Activated naive CD4-positive, alpha-beta T cell treated with anti-CD3 and anti-CD28 coated beads, Interleukin-2, amount 10 ng/mL, durations not matched to agents 7 days and 5 days (primary cell): ENCODE results near the gene METTL24.

Source experiments
- CTCF ChIA-PET: fragments of 350-600 bp; sonication (Branson Sonifier 250); formaldehyde crosslinking; loops from one replicate; lab custom pipeline; 2021; ENCODE audit warnings: antibody characterized with exemption; lab: Charles Lee
- DNase-seq: peaks from one replicate; pipeline ENCODE4 v3.0.0-alpha.2; 2020
- H3K27ac Mint-ChIP-seq: one replicate; pipeline ENCODE4 v1.8.0; 2021; ENCODE audit warnings: mild to moderate bottlenecking, moderate library complexity, mixed read lengths
- H3K27me3 Mint-ChIP-seq: one replicate; pipeline ENCODE4 v1.8.0; 2021; ENCODE audit warnings: mild to moderate bottlenecking, mixed read lengths
- H3K36me3 Mint-ChIP-seq: one replicate; pipeline ENCODE4 v1.8.0; 2021; ENCODE audit warnings: mixed read lengths
- H3K4me1 Mint-ChIP-seq: one replicate; pipeline ENCODE4 v1.8.0; 2021; ENCODE audit warnings: mixed read lengths
- H3K4me3 Mint-ChIP-seq: one replicate; pipeline ENCODE4 v1.8.0; 2021; ENCODE audit warnings: mild to moderate bottlenecking, moderate library complexity, mixed read lengths
- H3K9me3 Mint-ChIP-seq: one replicate; pipeline ENCODE4 v1.8.0; 2021; ENCODE audit warnings: mixed read lengths

Gene METTL24

DNA sequence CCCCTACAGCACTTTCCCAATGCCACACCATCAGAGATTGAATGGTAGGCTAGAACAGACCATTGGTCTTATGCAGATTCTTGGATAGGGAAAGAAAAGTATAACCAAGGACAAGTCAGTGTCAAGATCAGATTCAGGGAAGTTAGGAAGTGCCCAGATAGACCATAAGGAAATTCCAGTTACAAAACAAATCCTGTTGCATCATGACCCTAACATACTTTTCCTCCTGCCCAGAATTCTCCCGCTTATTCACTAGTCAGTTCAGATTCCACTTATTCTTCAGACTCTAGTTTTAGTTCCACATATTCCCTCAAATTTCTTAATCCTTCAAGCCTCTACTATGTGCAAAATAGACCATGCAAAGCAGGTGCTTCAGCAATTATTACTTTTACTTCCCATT lies 20.7 kb downstream of the METTL24 start:
- Mint-ChIP-seq H3K27me3 (peaks cover 18% of the 10 kb centered on the region), H3K9me3 (no peaks in the 10 kb centered on the region), H3K4me3 (no peak overlapping the region), H3K4me1 (no peaks in the 10 kb centered on the region), H3K27ac (no peak overlapping the region), H3K36me3 (no peaks in the 10 kb centered on the region)
- CTCF ChIA-PET, result no interaction called here
- DNase-seq, result no peak

DNA sequence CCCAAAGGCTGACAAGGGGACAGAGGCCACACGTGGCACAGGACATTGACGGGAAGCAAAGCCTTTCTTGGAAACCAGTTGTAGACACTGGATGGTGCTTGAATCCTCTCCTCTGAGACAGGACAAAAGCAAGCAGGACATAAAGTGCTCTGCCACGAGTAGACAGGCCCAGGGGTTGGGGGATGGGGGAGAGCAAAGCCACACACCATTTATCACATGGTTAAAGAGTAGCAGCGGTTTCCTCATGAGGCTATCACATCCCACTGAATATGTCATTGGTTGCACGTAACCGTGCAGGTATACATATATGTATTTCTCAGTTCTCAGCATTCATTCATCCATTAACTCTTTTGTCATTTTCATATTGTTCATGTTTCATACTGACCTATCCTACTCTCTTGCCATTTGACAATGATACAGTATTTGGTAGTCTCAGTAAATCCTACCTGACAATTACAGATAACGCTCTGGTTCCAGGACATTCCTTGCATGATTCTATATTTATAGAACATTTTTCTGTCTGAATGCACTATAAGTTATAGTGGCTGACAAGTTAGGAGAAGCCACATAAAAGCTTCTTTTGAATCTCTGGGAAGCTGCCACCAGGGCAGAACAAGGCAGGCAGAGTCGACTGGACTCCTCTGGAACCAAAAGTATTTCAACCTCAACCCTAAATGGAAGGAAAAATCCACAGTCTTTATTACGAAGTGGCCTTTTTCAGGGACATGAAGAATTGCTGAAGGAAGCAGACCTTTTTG lies 23.5 kb downstream of the METTL24 start:
- no peak for DNase-seq
- Mint-ChIP-seq H3K4me1 (no peaks in the 10 kb centered on the region), H3K9me3 (no peaks in the 10 kb centered on the region), H3K36me3 (no peaks in the 10 kb centered on the region), H3K27ac (no peak overlapping the region), H3K4me3 (no peak overlapping the region), H3K27me3 (peaks cover 9% of the 10 kb centered on the region)
- CTCF ChIA-PET, result interaction anchor here (0.5 kb wide), 1 partner anchor 37 kb away, joined by 3 read pairs; no protein-coding TSS in a partner anchor

DNA sequence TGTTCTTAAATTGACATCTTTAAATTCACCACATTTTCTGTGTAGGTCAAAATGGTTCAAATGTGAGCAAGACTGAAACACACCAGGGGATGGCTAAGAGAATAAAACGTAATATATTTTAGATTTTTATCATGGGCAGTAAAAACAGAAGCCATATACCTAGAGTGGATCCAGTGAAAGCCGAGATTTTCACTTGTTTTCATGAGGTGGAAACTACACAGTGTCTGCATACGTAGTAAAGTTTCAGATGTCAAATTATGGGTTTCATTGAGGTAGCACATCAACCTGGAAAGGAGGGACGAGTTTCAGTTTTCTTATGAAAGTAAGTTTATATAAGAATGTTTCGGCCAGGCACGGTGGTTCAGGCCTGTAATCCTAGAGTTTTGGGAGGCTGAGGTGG lies 25.9 kb downstream of the METTL24 start:
- Mint-ChIP-seq H3K9me3 (no peaks in the 10 kb centered on the region), H3K4me1 (no peaks in the 10 kb centered on the region), H3K36me3 (no peaks in the 10 kb centered on the region), H3K4me3 (no peak overlapping the region), H3K27ac (no peak overlapping the region), H3K27me3 (peaks cover 9% of the 10 kb centered on the region)
- DNase-seq, result no peak
- CTCF ChIA-PET, result no interaction called here

DNA sequence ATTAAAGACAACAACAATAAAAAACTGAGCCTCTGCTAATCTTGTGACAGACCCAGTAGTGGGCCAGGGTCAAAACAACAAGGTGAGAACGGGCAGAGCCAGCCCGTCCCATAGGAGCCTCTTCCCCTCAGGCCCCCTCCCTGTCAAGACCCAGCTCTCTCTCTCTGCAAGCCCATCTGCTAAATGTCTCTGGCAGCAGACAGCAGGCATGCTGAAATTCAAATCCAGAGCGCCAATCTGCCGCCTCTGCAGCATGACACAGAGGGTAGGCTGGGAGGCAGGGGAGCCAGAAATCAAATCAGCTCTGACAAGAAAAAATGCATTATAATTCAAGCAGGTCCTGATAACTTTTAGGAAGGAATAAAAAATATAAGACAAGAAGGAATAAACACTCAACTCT lies 26.3 kb downstream of the METTL24 start:
- Mint-ChIP-seq H3K36me3 (no peaks in the 10 kb centered on the region), H3K27me3 (peaks cover 9% of the 10 kb centered on the region), H3K27ac (no peak overlapping the region), H3K4me3 (no peak overlapping the region), H3K9me3 (no peaks in the 10 kb centered on the region), H3K4me1 (no peaks in the 10 kb centered on the region)
- DNase-seq, result no peak
- CTCF ChIA-PET, result no interaction called here

DNA sequence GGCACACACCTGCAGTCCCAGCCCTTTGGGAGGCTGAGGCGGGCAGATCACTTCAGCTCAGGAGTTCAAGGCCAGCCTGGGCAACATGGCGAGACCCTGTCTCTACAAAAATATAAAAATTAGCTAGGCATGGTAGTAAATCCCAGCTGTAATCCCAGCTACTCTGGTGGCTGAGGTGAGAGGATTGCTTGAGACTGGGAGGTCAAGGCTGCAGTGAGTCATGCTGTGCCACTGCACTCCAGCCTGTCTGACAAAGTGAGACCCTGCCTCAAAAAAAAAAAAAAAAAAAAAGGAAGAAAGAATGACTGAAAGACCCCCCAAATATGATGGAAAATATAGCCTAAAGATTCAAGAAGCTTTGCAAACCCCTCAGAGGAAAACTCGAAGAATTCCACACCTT lies 26.8 kb downstream of the METTL24 start:
- no peak for DNase-seq
- Mint-ChIP-seq H3K9me3 (no peaks in the 10 kb centered on the region), H3K4me1 (no peaks in the 10 kb centered on the region), H3K27me3 (peaks cover 9% of the 10 kb centered on the region), H3K36me3 (no peaks in the 10 kb centered on the region), H3K27ac (no peak overlapping the region), H3K4me3 (no peak overlapping the region)
- CTCF ChIA-PET, result no interaction called here

DNA sequence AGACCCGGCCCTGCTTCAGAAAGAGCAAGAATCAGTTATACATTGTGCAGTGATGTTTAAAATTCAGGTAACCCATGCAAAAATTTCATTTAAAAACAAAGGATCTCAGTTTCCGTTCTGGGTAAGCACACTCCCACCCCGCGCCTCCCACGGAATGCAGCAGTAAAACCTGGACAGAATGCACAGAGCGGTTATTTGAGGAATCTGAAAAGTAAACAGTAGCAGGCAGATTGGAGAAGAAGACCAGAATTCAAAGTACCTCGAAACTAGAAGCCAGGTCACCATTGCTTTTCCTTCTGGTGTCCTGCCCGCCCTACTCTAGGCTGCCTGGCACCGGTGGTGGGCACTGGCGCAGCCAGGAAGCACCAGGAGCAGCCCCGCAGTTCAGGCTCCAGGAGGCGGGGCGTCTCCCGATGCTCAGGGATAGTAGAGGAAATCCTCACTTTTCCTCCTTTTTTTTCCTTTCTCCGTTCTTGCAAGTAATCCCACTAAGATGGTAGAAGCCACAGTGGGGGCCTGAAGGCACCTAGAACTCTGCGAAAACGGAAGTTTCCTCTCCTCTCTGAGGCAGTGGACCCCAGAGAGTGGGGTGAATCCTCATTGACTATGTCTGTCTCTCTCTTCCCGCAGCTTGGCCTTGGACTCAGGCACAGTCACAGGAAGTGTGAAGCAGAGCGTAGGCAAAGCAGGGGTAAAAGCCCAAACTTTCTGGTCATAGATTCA lies 28.3 kb downstream of the METTL24 start:
- Mint-ChIP-seq H3K4me3 (no peak overlapping the region), H3K4me1 (no peaks in the 10 kb centered on the region), H3K36me3 (no peaks in the 10 kb centered on the region), H3K9me3 (no peaks in the 10 kb centered on the region), H3K27ac (no peak overlapping the region), H3K27me3 (peaks cover 9% of the 10 kb centered on the region)
- DNase-seq, result no peak
- CTCF ChIA-PET, result no interaction called here

DNA sequence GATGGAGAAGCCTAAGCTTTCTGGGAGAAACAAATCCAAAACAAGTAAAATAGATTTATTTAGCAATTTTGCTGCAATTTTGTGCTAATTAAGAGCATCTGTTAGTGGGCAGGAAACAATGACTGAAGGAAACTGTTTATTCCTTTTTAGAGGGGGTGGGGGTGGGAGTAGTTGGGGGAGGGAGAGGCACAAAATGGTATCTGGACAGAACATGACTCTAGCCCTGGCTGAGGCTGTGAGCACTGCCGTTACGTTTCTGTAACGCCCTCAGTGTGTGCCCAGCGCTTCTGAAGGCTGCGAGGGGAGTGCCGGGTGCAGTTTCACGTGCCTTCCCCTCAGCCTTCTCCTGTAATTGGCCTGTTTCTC lies 28.8 kb downstream of the METTL24 start:
- CTCF ChIA-PET, result no interaction called here
- Mint-ChIP-seq H3K4me3 (no peak overlapping the region), H3K27ac (no peak overlapping the region), H3K27me3 (peaks cover 9% of the 10 kb centered on the region), H3K36me3 (no peaks in the 10 kb centered on the region), H3K4me1 (no peaks in the 10 kb centered on the region), H3K9me3 (no peaks in the 10 kb centered on the region)
- no peak for DNase-seq

DNA sequence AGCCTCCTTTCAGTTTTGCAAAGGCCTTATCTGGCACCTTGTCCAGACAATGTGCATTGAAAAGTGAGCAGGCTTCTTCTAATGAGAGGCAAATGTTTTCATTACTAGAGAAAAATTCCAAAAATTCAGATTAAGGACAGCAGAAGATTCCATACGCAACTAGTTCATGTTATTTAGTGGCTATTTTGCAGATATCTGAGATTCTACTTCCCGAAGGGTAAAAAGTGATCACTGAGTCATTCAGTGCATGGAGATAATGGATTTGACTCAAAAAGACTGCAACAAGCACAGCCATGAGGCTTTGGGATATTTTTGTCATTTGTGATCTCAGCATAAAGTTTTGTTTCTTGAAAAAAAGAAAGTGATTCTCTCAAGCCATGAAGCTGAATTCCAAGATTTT lies 29.9 kb downstream of the METTL24 start:
- Mint-ChIP-seq H3K4me1 (no peaks in the 10 kb centered on the region), H3K4me3 (no peak overlapping the region), H3K9me3 (no peaks in the 10 kb centered on the region), H3K27me3 (peaks cover 3% of the 10 kb centered on the region), H3K36me3 (no peaks in the 10 kb centered on the region), H3K27ac (no peak overlapping the region)
- no peak for DNase-seq
- CTCF ChIA-PET, result no interaction called here

DNA sequence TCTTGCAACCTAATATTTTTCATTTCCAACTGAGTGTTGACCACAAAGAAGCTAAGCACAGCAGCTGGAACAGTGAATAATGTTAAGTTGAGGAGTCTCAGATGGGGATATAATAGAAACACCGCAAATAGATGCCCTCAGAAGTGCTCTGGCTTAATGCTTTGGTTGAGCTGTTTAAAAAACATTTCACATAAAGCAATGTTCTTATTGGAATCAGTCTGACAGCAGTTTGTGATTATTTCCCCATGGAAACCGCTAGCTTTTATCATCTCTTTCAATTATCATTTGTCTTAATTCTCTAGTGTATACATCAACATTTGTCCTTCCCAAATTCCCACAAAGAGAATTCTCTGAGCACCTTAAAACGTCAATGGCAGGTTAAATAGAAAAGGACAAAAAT lies 30.8 kb downstream of the METTL24 start:
- Mint-ChIP-seq H3K4me3 (no peak overlapping the region), H3K9me3 (no peaks in the 10 kb centered on the region), H3K27ac (no peak overlapping the region), H3K4me1 (no peaks in the 10 kb centered on the region), H3K36me3 (no peaks in the 10 kb centered on the region), H3K27me3 (peaks cover 9% of the 10 kb centered on the region)
- no peak for DNase-seq
- CTCF ChIA-PET, result no interaction called here

DNA sequence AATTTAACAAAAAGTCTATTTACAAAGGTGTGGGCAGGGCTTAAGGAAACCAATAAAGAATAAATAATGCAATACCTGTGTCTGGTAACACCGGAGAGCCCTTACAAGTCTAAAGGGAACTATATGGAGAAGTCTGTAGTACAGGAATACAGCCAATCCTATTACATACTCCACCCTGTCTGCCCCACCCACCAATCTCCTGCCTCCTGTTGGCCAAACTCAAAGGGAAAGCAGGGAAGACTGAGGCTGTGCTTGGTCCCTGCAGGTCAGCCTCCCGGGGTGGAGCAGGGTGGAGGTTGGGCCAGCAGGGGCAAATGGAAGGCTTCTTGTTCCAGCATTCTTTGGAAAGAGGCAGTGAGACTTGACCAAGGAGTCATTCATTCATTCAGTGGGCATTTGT lies 31.5 kb downstream of the METTL24 start:
- no peak for DNase-seq
- Mint-ChIP-seq H3K36me3 (no peaks in the 10 kb centered on the region), H3K4me1 (no peaks in the 10 kb centered on the region), H3K4me3 (no peak overlapping the region), H3K9me3 (no peaks in the 10 kb centered on the region), H3K27ac (no peak overlapping the region), H3K27me3 (peaks cover 16% of the 10 kb centered on the region)
- CTCF ChIA-PET, result no interaction called here

DNA sequence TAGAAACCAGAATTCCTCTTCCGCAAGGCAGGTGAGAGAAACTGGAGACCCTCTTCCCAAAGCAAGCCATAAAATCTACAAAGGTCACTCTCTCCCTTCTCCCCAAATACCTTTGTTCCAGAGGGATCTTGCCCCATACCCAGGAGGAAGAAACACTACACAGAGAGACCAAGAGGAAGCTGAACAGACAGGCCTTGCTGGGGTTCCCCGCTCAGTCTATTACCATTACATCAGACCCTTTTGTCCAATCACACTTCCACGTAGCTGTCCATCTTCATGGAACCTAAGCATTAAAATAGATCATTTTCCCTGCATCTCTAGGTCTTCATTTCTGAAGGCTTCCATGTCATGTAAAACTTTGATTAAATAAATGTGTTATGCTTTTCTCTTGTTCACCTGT lies 32.1 kb downstream of the METTL24 start:
- Mint-ChIP-seq H3K9me3 (no peaks in the 10 kb centered on the region), H3K4me3 (no peak overlapping the region), H3K27me3 (peaks cover 16% of the 10 kb centered on the region), H3K4me1 (no peaks in the 10 kb centered on the region), H3K27ac (no peak overlapping the region), H3K36me3 (no peaks in the 10 kb centered on the region)
- CTCF ChIA-PET, result no interaction called here
- no peak for DNase-seq

DNA sequence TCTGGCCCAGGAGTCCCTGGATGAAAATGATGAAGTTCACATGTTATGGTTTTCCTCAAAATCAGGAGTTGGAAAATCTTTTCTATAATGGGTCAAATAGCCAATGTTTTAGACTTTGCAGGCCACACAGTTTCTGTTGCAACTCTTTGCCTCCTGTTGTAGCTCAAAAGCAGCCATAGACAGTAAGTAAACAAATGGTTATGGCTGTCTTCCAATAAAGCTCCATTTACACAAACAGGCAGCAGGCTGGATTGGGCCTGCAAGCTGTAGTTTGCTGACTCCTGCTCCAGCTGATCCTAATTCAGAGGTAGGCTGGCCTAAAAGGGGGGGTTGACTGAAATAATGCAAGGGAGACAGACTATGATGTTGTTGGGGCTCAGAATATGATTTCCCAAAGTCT lies 33.0 kb downstream of the METTL24 start:
- Mint-ChIP-seq H3K27me3 (peaks cover 14% of the 10 kb centered on the region), H3K4me3 (no peak overlapping the region), H3K4me1 (no peaks in the 10 kb centered on the region), H3K27ac (no peak overlapping the region), H3K36me3 (no peaks in the 10 kb centered on the region), H3K9me3 (no peaks in the 10 kb centered on the region)
- CTCF ChIA-PET, result no interaction called here
- DNase-seq, result no peak

DNA sequence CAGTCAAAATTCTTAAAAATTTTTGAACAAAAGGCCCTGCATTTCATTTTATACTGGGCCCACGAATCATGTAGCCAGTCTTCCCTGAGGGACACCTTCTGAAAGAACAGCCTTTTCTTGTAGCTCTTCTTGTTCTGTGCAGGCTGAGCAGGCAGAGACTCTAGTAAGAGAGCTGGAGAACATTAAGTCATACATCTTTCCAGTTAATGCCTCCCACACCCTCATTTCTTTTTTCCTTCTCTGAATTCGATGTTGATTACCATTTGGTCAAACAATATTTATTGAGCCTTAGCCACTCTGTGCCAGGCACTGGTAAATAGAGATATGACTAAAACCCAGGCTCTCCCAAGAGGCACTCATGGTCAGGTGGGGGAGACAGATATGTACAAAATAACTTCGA lies 33.6 kb downstream of the METTL24 start:
- CTCF ChIA-PET, result no interaction called here
- no peak overlapping the region for H3K4me3 Mint-ChIP-seq

DNA sequence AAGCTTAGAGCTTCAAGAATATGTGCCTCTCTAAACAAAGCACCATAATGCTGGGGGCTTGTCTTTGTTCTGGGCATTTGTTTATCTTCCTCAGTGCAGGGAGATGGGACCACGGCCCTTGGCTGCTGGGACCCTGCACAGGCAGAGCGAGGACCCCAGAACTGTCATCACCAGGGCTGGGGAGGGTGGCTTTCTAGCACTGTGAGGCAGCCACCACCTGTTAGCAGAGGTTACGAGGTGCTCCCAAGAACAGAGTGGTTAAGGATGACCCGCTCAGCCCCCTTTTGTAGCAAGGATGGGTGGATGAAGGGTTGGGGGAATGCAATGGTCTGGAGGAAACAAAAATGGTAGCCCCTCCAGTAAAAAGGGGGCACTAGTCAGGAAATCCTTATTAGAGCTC lies 34.9 kb downstream of the METTL24 start:
- Mint-ChIP-seq H3K4me1 (no peaks in the 10 kb centered on the region), H3K36me3 (no peaks in the 10 kb centered on the region), H3K4me3 (no peak overlapping the region), H3K27me3 (peaks cover 12% of the 10 kb centered on the region), H3K9me3 (no peaks in the 10 kb centered on the region), H3K27ac (no peak overlapping the region)
- CTCF ChIA-PET, result no interaction called here
- DNase-seq, result no peak

More for the DNA sequence above, 33.6 kb downstream of the METTL24 start:
- H3K9me3 Mint-ChIP-seq, result no peaks in the 10 kb centered on the region
- H3K27ac Mint-ChIP-seq, result no peak overlapping the region
- peaks cover 12% of the 10 kb centered on the region for H3K27me3 Mint-ChIP-seq
- no peaks in the 10 kb centered on the region for H3K4me1 Mint-ChIP-seq
- DNase-seq, result no peak
- H3K36me3 Mint-ChIP-seq, result no peaks in the 10 kb centered on the region

DNA sequence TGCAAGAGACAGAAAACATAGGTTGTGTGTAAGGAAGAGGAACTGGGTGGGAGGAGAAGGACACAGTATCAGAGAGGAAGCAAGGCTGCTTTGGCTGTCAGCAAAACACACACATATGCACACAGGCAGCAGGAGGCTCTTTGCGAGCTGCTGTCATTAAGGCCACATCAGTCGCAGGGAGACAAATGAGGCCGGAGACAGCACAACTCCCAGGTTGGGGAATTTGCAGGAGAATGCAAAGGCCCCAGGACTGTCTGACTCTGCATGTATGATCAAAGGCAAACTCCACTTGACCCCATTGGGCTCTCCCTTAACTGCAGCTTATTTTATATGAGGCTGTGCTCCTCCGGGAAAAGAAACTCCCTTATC lies 35.3 kb downstream of the METTL24 start:
- Mint-ChIP-seq H3K4me1 (no peaks in the 10 kb centered on the region), H3K36me3 (no peaks in the 10 kb centered on the region), H3K9me3 (no peaks in the 10 kb centered on the region), H3K27ac (no peak overlapping the region), H3K4me3 (no peak overlapping the region), H3K27me3 (peaks cover 12% of the 10 kb centered on the region)
- CTCF ChIA-PET, result no interaction called here
- no peak for DNase-seq
